B cell (primary cell): ENCODE data around the gene ASXL2. TPM values are rescaled to one million over a fixed set of nuclear protein-coding genes. Genes with fewer than 3 reads are reported as not detected.

Experiments used
- ATAC-seq: fragments of 200-7000 bp; cut with Tn5 transposase; one replicate; pipeline ENCODE4 v1.10.0; 2021; ENCODE audit warnings: low read depth, mild to moderate bottlenecking, moderate number of reproducible peaks, moderate library complexity
- CTCF ChIA-PET: fragments of 350-600 bp; sonication (Branson Sonifier 250); formaldehyde crosslinking; loops from one replicate; lab custom pipeline; 2021; ENCODE audit warnings: antibody characterized with exemption, inconsistent platforms; lab: Charles Lee
- POLR2A ChIA-PET: fragments of 350-600 bp; sonication (Branson Sonifier 250); formaldehyde crosslinking; loops from one replicate; lab custom pipeline; 2021; ENCODE audit warnings: antibody characterized with exemption; lab: Charles Lee
- DNase-seq: peaks from one replicate; pipeline ENCODE4 v3.0.0; 2013
- H2AFZ ChIP-seq: 2 replicates; pipeline ENCODE4 v1.6.1; 2012; ENCODE audit warnings: mild to moderate bottlenecking, low read depth, low read length; ENCODE audit not compliant: insufficient read depth, poor library complexity, severe bottlenecking
- H3K27ac ChIP-seq, 2 donors: 1 replicate in 1 of 2; 2 replicates in 1 of 2; pipeline ENCODE4 v1.5.1; 2012 to 2013; ENCODE audit warnings: low read length in 2 of 2, mild to moderate bottlenecking in 2 of 2, moderate library complexity in 1 of 2
- H3K27me3 ChIP-seq, 4 experiments: fragments of 200-600 bp in 1 of 4; sonication (generic) in 1 of 4; replicated peaks in 1 of 4; 1 replicate in 2 of 4; 2 replicates in 2 of 4; pipeline versions ENCODE4 v1.6.1 to v1.7.0; 2013 to 2016; ENCODE audit warnings: low read length in 3 of 4, mild to moderate bottlenecking in 2 of 4, mixed read lengths in 1 of 4, moderate library complexity in 1 of 4; ENCODE audit not compliant: insufficient read depth in 4 of 4, control insufficient read depth in 3 of 4; ENCODE audit errors: control extremely low read depth in 1 of 4
- H3K36me3 ChIP-seq, 2 experiments: replicated peaks in 1 of 2; 1 replicate in 1 of 2; 2 replicates in 1 of 2; pipeline versions ENCODE4 v1.6.1 to v1.7.1; 2013; ENCODE audit warnings: low read length in 1 of 2; ENCODE audit not compliant: insufficient read depth in 2 of 2, control insufficient read depth in 1 of 2; ENCODE audit errors: control extremely low read depth in 1 of 2, extremely low read depth in 1 of 2
- H3K4me1 ChIP-seq, 2 donors: fragments of 200-600 bp in 1 of 2; sonication (generic) in 1 of 2; 1 replicate in 1 of 2; 2 replicates in 1 of 2; pipeline versions ENCODE4 v1.5.1 to v1.6.1; 2013 to 2017; ENCODE audit warnings: low read length in 2 of 2; ENCODE audit not compliant: control insufficient read depth in 2 of 2, insufficient read depth in 2 of 2
- H3K4me2 ChIP-seq: replicated peaks from 2 replicates; pipeline ENCODE3; 2012; ENCODE audit warnings: mild to moderate bottlenecking, low read depth, low read length; ENCODE audit not compliant: poor library complexity, severe bottlenecking
- H3K4me3 ChIP-seq, 5 experiments: fragments of 200-600 bp in 1 of 5; sonication (generic) in 1 of 5; 1 replicate in 3 of 5; 2 replicates in 2 of 5; pipeline versions ENCODE4 v1.5.1 to v1.7.0; 2011 to 2016; ENCODE audit warnings: low read length in 4 of 5, mild to moderate bottlenecking in 4 of 5, low read depth in 2 of 5, control low read depth in 1 of 5, moderate library complexity in 1 of 5; ENCODE audit not compliant: insufficient read depth in 1 of 5; ENCODE audit errors: control extremely low read depth in 1 of 5, extremely low read depth in 1 of 5
- H3K79me2 ChIP-seq: fragments of 200-600 bp; sonication (generic); one replicate; pipeline ENCODE4 v1.6.0; 2016; ENCODE audit warnings: low read length; ENCODE audit not compliant: control insufficient read depth, insufficient read depth
- H3K9ac ChIP-seq: fragments of 200-600 bp; sonication (generic); 2 replicates; pipeline ENCODE4 v1.6.1; 2017; ENCODE audit warnings: mild to moderate bottlenecking, low read length, moderate library complexity
- H3K9me3 ChIP-seq, 3 donors: one replicate each; pipeline versions ENCODE4 v1.6.1 to v1.7.1; 2013; ENCODE audit warnings: low read length in 2 of 3; ENCODE audit not compliant: control insufficient read depth in 2 of 3, insufficient read depth in 1 of 3; ENCODE audit errors: control extremely low read depth in 1 of 3
- H4K20me1 ChIP-seq: 2 replicates; pipeline ENCODE4 v1.6.0; 2012; ENCODE audit warnings: mild to moderate bottlenecking, low read length; ENCODE audit not compliant: insufficient read depth, control insufficient read depth, poor library complexity, severe bottlenecking
- H3K27ac Mint-ChIP-seq: one replicate; pipeline ENCODE4 v1.8.0; 2021; ENCODE audit warnings: mixed read lengths
- H3K27me3 Mint-ChIP-seq: one replicate; pipeline ENCODE4 v1.8.0; 2021; ENCODE audit warnings: mixed read lengths
- H3K4me1 Mint-ChIP-seq: one replicate; pipeline ENCODE4 v1.8.0; 2021; ENCODE audit warnings: mixed read lengths
- H3K4me3 Mint-ChIP-seq: one replicate; pipeline ENCODE4 v1.8.0; 2021; ENCODE audit warnings: mixed read lengths
- H3K9me3 Mint-ChIP-seq: one replicate; pipeline ENCODE4 v1.8.0; 2022; ENCODE audit warnings: mixed read lengths; ENCODE audit not compliant: insufficient read depth
- CTCF ChIP-seq: fragments of 200-600 bp; IDR thresholded peaks from one replicate; pipeline ENCODE4 v1.8.0; 2022; ENCODE audit warnings: antibody characterized with exemption, mild to moderate bottlenecking
- EZH2 ChIP-seq: IDR thresholded peaks from 2 replicates; pipeline ENCODE4 v1.6.1; 2012; ENCODE audit warnings: borderline replicate concordance, low read depth, mild to moderate bottlenecking, moderate library complexity, low read length; ENCODE audit not compliant: insufficient read depth, poor library complexity, severe bottlenecking
- WGBS: methylation state at CpG from one replicate; pipeline ENCODE4 v1.1.5; 2013; ENCODE audit warnings: missing lambda C conversion rate; ENCODE audit not compliant: insufficient coverage; 5-methylcytosine and 5-hydroxymethylcytosine counted together
- intact Hi-C: fragments of 100-400 bp; cut with micrococcal nuclease; formaldehyde crosslinking; loops from one replicate; pipeline ENCODE4 v1.10.0; 2022
- polyA plus RNA-seq: library from polyadenylated mRNA; depleted of rRNA; stranded (reverse); fragments of >200 nt; gene quantifications from 2 replicates; pipeline ENCODE4 v1.2.3, GENCODE V29; 2012
- total RNA-seq, 2 donors: library from RNA; stranded (reverse); fragments of 120-200 nt in 1 of 2; gene quantifications; 1 replicate in 1 of 2; 2 replicates in 1 of 2; pipeline versions ENCODE4 v1.2.3 to v1.2.4, GENCODE V29; 2013 to 2022

The ASXL2 gene
- total and polyA plus RNA-seq, 2 donors (not counting 1 experiment from before 2014, with no cell fraction given) = 7.6 to 55.0 TPM

DNA sequence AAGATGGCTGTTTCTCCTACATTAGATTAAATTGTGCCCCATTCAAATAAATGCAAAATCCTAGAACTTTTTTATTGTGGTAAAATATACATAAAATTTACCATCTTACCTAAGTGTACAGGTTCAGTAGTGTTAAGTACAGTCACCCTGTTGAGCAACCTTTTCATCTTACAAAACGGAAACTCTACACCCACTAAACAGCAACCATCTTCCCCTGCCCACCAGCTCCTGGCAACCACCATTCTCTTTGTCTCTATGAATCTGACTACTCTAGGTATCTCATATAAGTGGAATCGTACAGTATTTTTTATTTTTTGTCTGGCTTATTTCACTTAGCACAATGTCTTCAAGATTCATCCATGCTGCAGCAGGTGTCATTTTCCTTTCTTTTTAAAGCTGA lies 53.0 kb downstream of the ASXL2 start:
- ATAC-seq = no peak
- no peak for DNase-seq
- Histone ChIP-seq H3K4me3 (no peak overlapping the region), H3K79me2 (peaks cover 38% of the 10 kb centered on the region), H3K27ac (no peak overlapping the region), H3K4me2 (no peak overlapping the region), H3K9ac (no peak overlapping the region), H4K20me1 (peaks cover 21% of the 10 kb centered on the region), H3K27me3 (no peaks in the 10 kb centered on the region), H3K4me1 (peaks cover 6 to 7% of the 10 kb centered on the region in 2 donors), H3K36me3 (no peaks in the 10 kb centered on the region), H3K9me3 (peaks cover 0 to 1% (median 0%) of the 10 kb centered on the region in 3 donors), H2AFZ (no peak overlapping the region)
- ChIA-PET CTCF (interaction anchor here (0.7 kb wide), 1 partner anchor 26 kb away, joined by 4 read pairs; no protein-coding TSS in a partner anchor), POLR2A (no interaction called here)
- WGBS = 83% methylated on average over 1 of the region's 2 CpGs
- Mint-ChIP-seq H3K27me3 (no peaks in the 10 kb centered on the region), H3K9me3 (no peaks in the 10 kb centered on the region), H3K27ac (no peak overlapping the region), H3K4me1 (peaks cover 40% of the 10 kb centered on the region), H3K4me3 (no peak overlapping the region)
- intact Hi-C loops = no loop called here
- TF ChIP-seq CTCF (no peak), EZH2 (no peak)

GRCh38 chr2:25824718-25825117 lies 53.6 kb downstream of the ASXL2 start:
- no CpG with 5 or more reads among the region's 1 CpG for WGBS
- Mint-ChIP-seq H3K4me1 (peaks cover 40% of the 10 kb centered on the region), H3K9me3 (no peaks in the 10 kb centered on the region), H3K4me3 (no peak overlapping the region), H3K27me3 (no peaks in the 10 kb centered on the region), H3K27ac (no peak overlapping the region)
- no peak overlapping the region for H2AFZ ChIP-seq
- TF ChIP-seq EZH2 = no peak
- no peak for TF ChIP-seq CTCF
- ATAC-seq = no peak
- no peak for DNase-seq
- no peak overlapping the region for H3K4me2 ChIP-seq
- intact Hi-C loops = no loop called here
- peaks cover 32% of the 10 kb centered on the region for H3K79me2 ChIP-seq
- POLR2A ChIA-PET = no interaction called here
- H4K20me1 ChIP-seq = peaks cover 15% of the 10 kb centered on the region
- H3K36me3 ChIP-seq = no peaks in the 10 kb centered on the region
- H3K27me3 ChIP-seq = no peaks in the 10 kb centered on the region
- peaks cover 6 to 7% of the 10 kb centered on the region in 2 donors for H3K4me1 ChIP-seq
- no peak overlapping the region for H3K4me3 ChIP-seq
- no peak overlapping the region for H3K27ac ChIP-seq
- no peak overlapping the region for H3K9ac ChIP-seq
- no peaks in the 10 kb centered on the region for H3K9me3 ChIP-seq
- CTCF ChIA-PET = no interaction called here
